Caco-2 (cell line): ENCODE measurements around the gene GFM2. TPM values are rescaled to one million over a fixed set of nuclear protein-coding genes. Genes with fewer than 3 reads are reported as not detected.

Experiments used
- BruUV-seq: library from RNA; stranded (reverse); fragments of 400-500 nt; replicated peaks from 2 replicates; lab custom pipeline; 2021; lab: Mats Ljungman, UMichigan
- CTCF ChIA-PET: fragments of 300-600 bp; sonication (Branson Sonifier 250); formaldehyde crosslinking; loops from one replicate; lab custom pipeline; 2022; ENCODE audit warnings: antibody characterized with exemption; lab: Charles Lee
- POLR2A ChIA-PET: fragments of 300-600 bp; sonication (Branson Sonifier 250); formaldehyde crosslinking; loops from one replicate; lab custom pipeline; 2022; ENCODE audit warnings: antibody characterized with exemption; lab: Charles Lee
- DNase-seq, 2 experiments: peaks; one replicate each; pipeline versions ENCODE4 v3.0.0 to v3.0.0-alpha.2; 2020 to 2022
- H3K27me3 ChIP-seq: replicated peaks from 2 replicates; pipeline ENCODE4 v1.6.0; 2011; ENCODE audit warnings: low read length; ENCODE audit not compliant: control insufficient read depth, insufficient read depth
- H3K36me3 ChIP-seq: 2 replicates; pipeline ENCODE4 v1.5.1; 2011; ENCODE audit warnings: low read length; ENCODE audit not compliant: control insufficient read depth, insufficient read depth
- H3K4me1 ChIP-seq: fragments of 250-450 bp; sonication (Bioruptor Pico); 2 replicates; pipeline ENCODE4 v1.5.1; 2020; ENCODE audit warnings: mild to moderate bottlenecking
- H3K4me3 ChIP-seq: 2 replicates; pipeline ENCODE4 v1.5.1; 2011; ENCODE audit warnings: low read depth, mild to moderate bottlenecking, control low read depth, low read length
- H3K9me3 ChIP-seq: fragments of 250-450 bp; sonication (Bioruptor Pico); 2 replicates; pipeline ENCODE4 v1.5.1; 2020; ENCODE audit warnings: mild to moderate bottlenecking, moderate library complexity
- H3K27ac Mint-ChIP-seq: one replicate; pipeline ENCODE4 v1.8.0; 2022; ENCODE audit warnings: mixed read lengths; ENCODE audit not compliant: unreplicated experiment
- H3K27me3 Mint-ChIP-seq: one replicate; pipeline ENCODE4 v1.8.0; 2022; ENCODE audit warnings: mixed read lengths; ENCODE audit not compliant: insufficient read depth, unreplicated experiment
- H3K36me3 Mint-ChIP-seq: one replicate; pipeline ENCODE4 v1.8.0; 2022; ENCODE audit warnings: mild to moderate bottlenecking, mixed read lengths; ENCODE audit not compliant: insufficient read depth, unreplicated experiment
- H3K4me1 Mint-ChIP-seq: one replicate; pipeline ENCODE4 v1.8.0; 2022; ENCODE audit warnings: low read depth, mixed read lengths; ENCODE audit not compliant: unreplicated experiment
- H3K4me3 Mint-ChIP-seq: one replicate; pipeline ENCODE4 v1.8.0; 2022; ENCODE audit warnings: mild to moderate bottlenecking, moderate library complexity, mixed read lengths; ENCODE audit not compliant: unreplicated experiment
- H3K9me3 Mint-ChIP-seq: one replicate; pipeline ENCODE4 v1.8.0; 2022; ENCODE audit warnings: mixed read lengths; ENCODE audit not compliant: unreplicated experiment
- CTCF ChIP-seq, 2 experiments: fragments of 200-600 bp in 1 of 2; IDR thresholded peaks; 1 replicate in 1 of 2; 2 replicates in 1 of 2; pipeline versions ENCODE4 v1.5.1 to v1.8.0; 2011 to 2022; ENCODE audit warnings: antibody characterized with exemption in 1 of 2, control low read depth in 1 of 2, inconsistent platforms in 1 of 2, low read depth in 1 of 2, low read length in 1 of 2, mild to moderate bottlenecking in 1 of 2, moderate library complexity in 1 of 2; ENCODE audit not compliant: insufficient read depth in 1 of 2, severe bottlenecking in 1 of 2, unreplicated experiment in 1 of 2
- intact Hi-C: fragments of 100-400 bp; cut with micrococcal nuclease; formaldehyde crosslinking; loops from one replicate; pipeline ENCODE4 v1.10.0; 2022; ENCODE audit not compliant: unreplicated experiment
- total RNA-seq: library from RNA; stranded (reverse); gene quantifications from 2 replicates; pipeline ENCODE4 v1.2.3, GENCODE V29; 2022

The GFM2 gene
- total RNA-seq, 1 experiment from 2014 or later, result 43.6 TPM

DNA sequence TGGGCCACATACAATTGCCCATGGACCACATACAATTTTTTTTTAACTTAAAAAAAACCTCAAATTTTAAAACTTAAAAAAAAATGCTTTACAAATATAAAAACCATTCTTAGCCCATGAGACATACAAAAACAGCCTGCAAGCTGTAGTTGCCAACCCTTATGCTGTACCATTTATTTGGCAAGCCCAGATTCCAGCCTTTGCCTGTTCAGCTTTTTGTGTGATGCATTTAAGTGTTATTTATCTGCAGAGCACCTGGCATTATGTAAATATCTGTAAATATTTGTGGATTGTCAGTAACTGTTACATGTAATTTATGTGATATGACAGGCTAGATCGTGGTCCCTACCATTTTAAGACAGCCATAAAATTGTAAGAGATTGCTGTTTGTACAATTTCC, 49.3 kb downstream of the GFM2 start:
- H3K27ac Mint-ChIP-seq, result no peak overlapping the region
- CTCF ChIA-PET, result no interaction called here
- H3K27me3 ChIP-seq, result no peaks in the 10 kb centered on the region
- no peak overlapping the region for H3K4me3 ChIP-seq
- intact Hi-C loops, result no loop called here
- BruUV-seq, result no TSS peak
- POLR2A ChIA-PET, result no interaction called here
- peaks cover 68% of the 10 kb centered on the region for H3K36me3 Mint-ChIP-seq
- no peaks in the 10 kb centered on the region for H3K27me3 Mint-ChIP-seq
- peaks cover 2% of the 10 kb centered on the region for H3K36me3 ChIP-seq
- no peaks in the 10 kb centered on the region for H3K9me3 Mint-ChIP-seq
- no peaks in the 10 kb centered on the region for H3K9me3 ChIP-seq
- no peaks in the 10 kb centered on the region for H3K4me1 ChIP-seq
- H3K4me1 Mint-ChIP-seq, result no peaks in the 10 kb centered on the region
- no peak overlapping the region for H3K4me3 Mint-ChIP-seq
- DNase-seq, result no peak
- no peak for TF ChIP-seq CTCF (IDR thresholded peaks at IDR 0.05; ENCODE audit: insufficient read depth in 1 of 2, low read depth in 1 of 2, low read length in 1 of 2, severe bottlenecking in 1 of 2, unreplicated experiment in 1 of 2)

DNA sequence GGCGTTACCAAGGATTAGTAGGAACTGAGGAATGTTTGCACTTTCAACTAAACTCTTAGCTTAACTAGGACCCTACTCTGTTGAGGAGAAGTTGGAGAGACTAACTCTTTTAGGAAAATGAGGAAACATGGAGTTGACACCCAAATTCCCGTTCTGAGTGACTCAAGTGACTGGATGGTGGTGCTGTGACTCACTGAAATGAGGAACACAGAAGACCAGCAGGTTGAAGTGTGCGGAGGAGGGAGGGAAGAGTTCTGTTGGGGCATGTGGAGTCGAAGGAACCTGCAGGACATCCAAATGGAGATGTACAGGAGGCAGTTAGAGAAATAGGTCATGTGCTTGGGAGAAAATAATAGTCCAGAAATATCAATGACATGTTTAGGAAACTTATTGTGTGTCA, 73.7 kb downstream of the GFM2 start:
- Histone ChIP-seq H3K9me3 (no peaks in the 10 kb centered on the region), H3K4me1 (no peaks in the 10 kb centered on the region), H3K27me3 (no peaks in the 10 kb centered on the region), H3K36me3 (no peaks in the 10 kb centered on the region; the same call in 1 of the 2 replicates), H3K4me3 (no peak overlapping the region)
- POLR2A ChIA-PET, result no interaction called here
- no TSS peak for BruUV-seq
- Mint-ChIP-seq H3K27ac (no peak overlapping the region), H3K27me3 (no peaks in the 10 kb centered on the region), H3K4me3 (no peak overlapping the region), H3K4me1 (no peaks in the 10 kb centered on the region), H3K36me3 (peaks cover 57% of the 10 kb centered on the region), H3K9me3 (no peaks in the 10 kb centered on the region)
- TF ChIP-seq CTCF (IDR thresholded peaks at IDR 0.05; ENCODE audit: insufficient read depth in 1 of 2, low read depth in 1 of 2, low read length in 1 of 2, severe bottlenecking in 1 of 2, unreplicated experiment in 1 of 2), result no peak
- CTCF ChIA-PET, result no interaction called here
- no peak for DNase-seq
- intact Hi-C loops, result no loop called here

DNA sequence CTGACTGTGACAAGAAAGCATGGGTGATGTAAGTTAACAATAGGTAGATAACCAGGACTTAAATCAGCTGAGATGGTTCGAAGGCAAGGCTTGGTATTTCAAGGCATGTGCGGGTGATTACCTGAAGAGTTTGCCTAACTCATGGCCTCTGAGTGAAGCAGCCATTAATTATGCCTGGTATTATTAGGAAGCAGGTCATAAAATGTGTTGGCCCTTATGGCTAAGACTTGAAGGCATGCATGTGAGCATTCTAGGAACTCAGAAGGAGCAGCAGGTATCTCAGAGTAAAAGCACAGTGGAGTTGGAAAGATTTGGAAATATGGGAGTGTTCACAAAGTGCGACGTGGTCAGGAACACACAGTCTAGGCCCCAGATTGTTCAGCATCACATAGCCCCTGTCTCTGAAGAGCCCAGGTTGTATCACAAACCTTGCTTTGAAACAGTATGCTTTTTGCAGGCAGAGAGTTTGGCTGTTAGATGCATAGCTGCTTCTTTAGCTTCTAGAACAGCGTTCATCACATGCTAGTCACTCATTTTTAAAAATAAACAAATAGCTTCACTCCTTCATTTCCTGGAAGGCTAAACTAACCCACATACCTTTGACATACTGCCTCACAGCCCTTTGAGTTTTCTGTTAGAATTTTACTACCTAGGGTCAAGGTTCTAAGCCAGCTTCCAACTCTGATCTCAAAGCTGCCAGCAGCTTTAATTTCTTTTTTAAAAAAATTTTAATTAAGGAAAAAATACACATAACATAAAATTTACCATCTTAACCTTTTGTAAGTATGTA, 79.8 kb downstream of the GFM2 start:
- H3K4me1 ChIP-seq, result peaks cover 13% of the 10 kb centered on the region
- H3K27me3 Mint-ChIP-seq, result no peaks in the 10 kb centered on the region
- peaks cover 25% of the 10 kb centered on the region for H3K4me1 Mint-ChIP-seq
- no peak overlapping the region for H3K4me3 ChIP-seq
- peaks cover 35% of the 10 kb centered on the region for H3K36me3 Mint-ChIP-seq
- no peaks in the 10 kb centered on the region for H3K9me3 ChIP-seq
- intact Hi-C loops, result no loop called here
- H3K27ac Mint-ChIP-seq, result no peak overlapping the region
- no peak for TF ChIP-seq CTCF (IDR thresholded peaks at IDR 0.05; ENCODE audit: insufficient read depth in 1 of 2, low read depth in 1 of 2, low read length in 1 of 2, severe bottlenecking in 1 of 2, unreplicated experiment in 1 of 2)
- POLR2A ChIA-PET, result no interaction called here
- DNase-seq, result no peak
- H3K27me3 ChIP-seq, result no peaks in the 10 kb centered on the region
- peak overlapping the region; percentile 71 for H3K4me3 Mint-ChIP-seq
- CTCF ChIA-PET, result no interaction called here
- BruUV-seq, result TSS peak; percentile 31
- H3K9me3 Mint-ChIP-seq, result no peaks in the 10 kb centered on the region
- H3K36me3 ChIP-seq, result no peaks in the 10 kb centered on the region; the same call in 1 of the 2 replicates
